Measurements from ENCODE around the gene TEX51. TPM values are rescaled to one million over a fixed set of nuclear protein-coding genes. Genes with fewer than 3 reads are reported as not detected.

The TEX51 gene
- total RNA-seq, 1 donor from 2014 or later = not detected

DNA sequence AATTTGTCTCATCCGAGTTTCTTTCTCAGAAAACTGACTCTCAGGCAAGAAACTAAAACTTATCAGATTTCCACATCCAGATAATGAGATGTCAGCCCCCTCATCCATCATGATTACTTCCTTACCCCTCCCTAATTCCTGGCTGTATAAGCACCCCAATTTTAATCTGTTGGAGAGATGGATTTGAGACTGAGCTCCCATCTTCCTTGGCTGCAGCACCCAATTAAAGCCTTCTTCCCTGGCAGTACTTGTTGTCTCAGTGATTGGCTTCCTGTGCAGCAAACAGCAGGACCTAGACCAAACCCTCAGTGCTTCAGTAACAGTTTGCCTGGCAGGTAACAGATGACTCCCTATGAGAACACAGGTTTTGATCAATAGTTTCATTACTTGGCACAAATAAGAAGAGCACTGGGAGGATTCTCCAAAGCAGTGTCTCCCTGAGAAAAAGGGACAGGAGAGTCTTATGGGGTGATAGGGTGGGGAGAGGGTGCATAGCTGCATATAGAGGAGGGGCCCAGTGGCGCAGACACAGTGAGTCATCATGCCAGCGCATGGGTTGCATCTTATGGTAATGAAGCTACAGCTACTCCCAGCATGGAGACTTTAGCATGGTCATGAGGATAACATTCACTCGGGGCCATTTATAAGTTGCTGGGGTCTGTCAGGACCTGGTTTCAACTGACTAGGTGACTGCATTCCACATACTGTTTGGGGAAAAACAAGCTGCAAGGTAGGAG, 45.1 kb downstream of the TEX51 start:
- TF ChIP-seq, protein P1, sequence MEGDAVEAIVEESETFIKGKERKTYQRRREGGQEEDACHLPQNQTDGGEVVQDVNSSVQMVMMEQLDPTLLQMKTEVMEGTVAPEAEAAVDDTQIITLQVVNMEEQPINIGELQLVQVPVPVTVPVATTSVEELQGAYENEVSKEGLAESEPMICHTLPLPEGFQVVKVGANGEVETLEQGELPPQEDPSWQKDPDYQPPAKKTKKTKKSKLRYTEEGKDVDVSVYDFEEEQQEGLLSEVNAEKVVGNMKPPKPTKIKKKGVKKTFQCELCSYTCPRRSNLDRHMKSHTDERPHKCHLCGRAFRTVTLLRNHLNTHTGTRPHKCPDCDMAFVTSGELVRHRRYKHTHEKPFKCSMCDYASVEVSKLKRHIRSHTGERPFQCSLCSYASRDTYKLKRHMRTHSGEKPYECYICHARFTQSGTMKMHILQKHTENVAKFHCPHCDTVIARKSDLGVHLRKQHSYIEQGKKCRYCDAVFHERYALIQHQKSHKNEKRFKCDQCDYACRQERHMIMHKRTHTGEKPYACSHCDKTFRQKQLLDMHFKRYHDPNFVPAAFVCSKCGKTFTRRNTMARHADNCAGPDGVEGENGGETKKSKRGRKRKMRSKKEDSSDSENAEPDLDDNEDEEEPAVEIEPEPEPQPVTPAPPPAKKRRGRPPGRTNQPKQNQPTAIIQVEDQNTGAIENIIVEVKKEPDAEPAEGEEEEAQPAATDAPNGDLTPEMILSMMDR (conservative IDR thresholded peaks at IDR 0.05; ENCODE audit: low read depth, low read length) = no peak
- no peak for DNase-seq (ENCODE audit: low read depth)
- no peak overlapping the region for H3K4me3 ChIP-seq (ENCODE audit: low read depth, low read length)

DNA sequence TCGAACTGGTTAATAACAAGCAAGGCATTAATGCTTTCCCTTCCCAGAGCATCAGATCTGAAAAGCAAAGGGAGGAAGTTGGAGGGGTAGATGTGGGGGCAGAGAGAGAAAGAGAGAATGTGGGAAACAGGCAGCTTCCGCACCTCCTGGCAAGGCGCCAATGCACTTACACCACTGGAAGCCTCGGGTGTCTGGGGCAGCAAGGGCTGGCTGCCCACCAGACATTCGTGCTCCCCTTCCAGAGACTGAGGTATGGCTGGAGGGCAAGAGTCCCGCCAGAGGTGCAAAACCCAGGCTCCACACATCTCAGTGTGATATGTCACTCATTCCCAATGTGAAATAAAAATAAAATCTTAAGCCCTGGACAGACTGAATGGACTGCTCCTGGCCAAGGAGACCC, 46.4 kb downstream of the TEX51 start:
- no peak for DNase-seq (ENCODE audit: low read depth)
- TF ChIP-seq, protein P1 (conservative IDR thresholded peaks at IDR 0.05; ENCODE audit: low read depth, low read length) = no peak

DNA sequence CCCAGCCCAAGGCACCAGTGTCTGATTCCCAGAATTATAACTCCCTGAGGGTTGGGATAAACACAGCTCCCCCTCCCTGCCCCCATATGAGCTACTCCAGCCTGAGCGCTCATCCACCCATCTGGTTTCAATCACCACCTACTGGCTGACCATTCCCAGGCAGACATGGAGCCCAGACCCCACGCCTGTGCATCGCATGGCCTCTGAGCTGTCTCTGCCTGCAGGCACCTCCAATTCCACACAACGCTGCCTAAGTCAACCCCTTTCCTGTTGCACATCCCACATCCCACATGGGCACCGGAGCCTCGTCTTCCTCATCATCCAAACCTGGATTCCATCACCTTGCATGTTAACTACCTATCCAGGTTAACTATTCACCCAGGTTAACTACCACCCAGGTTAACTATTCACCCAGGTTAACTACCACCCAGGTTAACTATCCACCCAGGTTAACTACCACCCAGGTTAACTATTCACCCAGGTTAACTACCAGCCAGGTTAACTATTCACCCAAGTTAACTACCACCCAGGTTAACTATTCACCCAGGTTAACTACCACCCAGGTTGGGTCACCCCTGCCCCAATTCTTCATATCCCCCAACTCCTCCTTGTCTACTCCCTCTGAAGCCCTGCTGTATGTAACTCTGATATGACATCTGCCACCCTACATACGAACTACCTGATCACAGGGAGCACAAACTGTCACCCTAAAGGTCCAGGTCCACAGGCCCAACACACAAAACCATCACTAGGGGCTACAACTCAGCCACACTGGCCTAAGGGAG, 47.8 kb downstream of the TEX51 start:
- H3K4me3 ChIP-seq (ENCODE audit: low read depth, low read length) = no peak overlapping the region
- no peak for DNase-seq (ENCODE audit: low read depth)
- TF ChIP-seq, protein P1 (conservative IDR thresholded peaks at IDR 0.05; ENCODE audit: low read depth, low read length) = no peak

More for the DNA sequence above, 46.4 kb downstream of the TEX51 start:
- no peak overlapping the region for H3K4me3 ChIP-seq (ENCODE audit: low read depth, low read length)

DNA sequence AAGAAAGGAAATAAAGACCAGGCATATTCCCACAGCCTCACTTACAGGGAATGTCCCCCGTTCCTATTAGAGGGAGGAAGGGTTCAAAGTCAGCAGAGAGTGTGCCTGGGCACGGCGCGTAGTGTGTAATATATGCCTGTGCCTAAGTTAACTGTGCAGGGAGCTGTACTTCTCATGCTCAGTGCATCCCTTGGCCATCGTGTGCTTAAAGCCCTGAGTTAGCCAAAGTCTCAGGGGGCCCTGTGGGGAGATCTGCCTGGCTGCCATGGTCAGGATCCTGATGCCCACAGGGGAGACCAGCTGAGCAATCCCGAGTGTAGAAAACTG, 48.4 kb downstream of the TEX51 start:
- no peak for DNase-seq (ENCODE audit: low read depth)
- TF ChIP-seq, protein P1 (conservative IDR thresholded peaks at IDR 0.05; ENCODE audit: low read depth, low read length) = no peak
- no peak overlapping the region for H3K4me3 ChIP-seq (ENCODE audit: low read depth, low read length)

DNA sequence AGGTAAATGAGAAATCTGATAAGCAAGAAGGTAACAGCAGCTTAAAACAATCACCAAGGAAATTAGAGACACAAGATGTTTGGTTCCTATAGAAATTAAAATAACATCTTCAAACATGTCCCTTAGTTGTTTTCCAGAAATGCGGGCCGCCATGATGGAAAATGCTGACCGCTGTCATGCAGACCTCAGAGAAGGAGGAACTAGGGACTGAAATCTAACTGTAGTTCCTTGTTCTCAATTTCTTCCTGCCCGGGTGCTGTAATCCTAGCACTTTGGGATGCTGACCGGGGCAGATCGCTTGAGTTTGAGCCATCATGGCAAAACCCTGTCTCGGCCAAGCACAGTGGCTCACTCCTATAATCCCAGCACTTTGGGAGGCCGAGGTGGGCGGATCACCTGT, 51.1 kb downstream of the TEX51 start:
- no peak overlapping the region for H3K4me3 ChIP-seq (ENCODE audit: low read depth, low read length)
- TF ChIP-seq, protein P1 (conservative IDR thresholded peaks at IDR 0.05; ENCODE audit: low read depth, low read length) = no peak

DNA sequence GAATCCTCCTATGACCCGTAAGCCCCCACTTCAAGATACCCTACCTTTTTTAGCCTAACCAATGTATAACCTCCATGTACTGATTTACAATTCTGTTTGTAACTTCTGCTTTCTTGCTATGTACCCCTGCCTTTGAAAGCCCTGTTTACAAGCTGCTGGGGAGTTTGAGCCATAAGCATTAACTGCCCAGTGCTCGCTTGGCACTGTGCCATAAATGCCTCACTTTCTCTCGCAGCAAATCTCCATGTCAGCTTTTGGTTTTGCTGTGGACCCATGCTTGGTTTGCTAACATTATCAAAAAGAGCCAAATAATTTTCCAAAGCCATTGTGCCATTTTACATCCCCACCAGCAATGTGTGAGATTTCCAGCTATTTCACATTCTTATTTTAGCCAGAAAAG, 51.8 kb downstream of the TEX51 start:
- TF ChIP-seq, protein P1 (conservative IDR thresholded peaks at IDR 0.05; ENCODE audit: low read depth, low read length) = no peak
- DNase-seq (ENCODE audit: low read depth) = no peak
- no peak overlapping the region for H3K4me3 ChIP-seq (ENCODE audit: low read depth, low read length)

More for the DNA sequence above, 51.1 kb downstream of the TEX51 start:
- DNase-seq (ENCODE audit: low read depth) = no peak

Other genes with a start within 250 kb of the TEX51 start
- gene GYPC, start 242.7 kb upstream of the TEX51 start, total RNA-seq = 59.9 and 101 TPM in 2 replicates
- 99.0 and 103 TPM in 2 replicates for gene BIN1, start 208.3 kb downstream of the TEX51 start, total RNA-seq